NT2/D1 (cell line): ENCODE data around the gene EEF1A1.

Source experiments
- SUZ12 ChIP-seq: IDR thresholded peaks from 2 replicates; pipeline ENCODE4 v1.6.1; 2011; ENCODE audit not compliant: insufficient read length, insufficient read depth; ENCODE audit errors: extremely low read depth
- YY1 ChIP-seq: IDR thresholded peaks from 2 replicates; pipeline ENCODE4 v1.6.1; 2011; ENCODE audit not compliant: insufficient read length, insufficient read depth

DNA sequence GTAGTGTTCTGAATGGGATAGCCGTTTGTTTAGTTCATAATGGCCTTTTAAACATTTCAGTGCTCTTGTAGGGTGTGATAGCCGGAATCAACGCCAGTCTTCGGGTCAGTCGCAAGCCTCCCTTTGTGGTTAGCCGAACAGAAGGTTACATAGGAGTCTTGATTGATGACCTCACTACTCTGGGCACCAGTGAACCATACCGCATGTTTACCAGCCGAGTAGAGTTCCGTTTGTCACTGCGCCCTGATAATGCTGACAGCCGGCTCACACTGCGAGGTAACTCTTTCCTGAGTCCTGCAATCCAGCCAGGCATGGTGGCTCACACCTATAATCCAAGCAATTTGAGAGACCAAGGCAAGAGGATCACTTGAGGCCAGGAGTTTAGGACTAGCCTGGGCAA is 38.9 kb downstream of the EEF1A1 start:
- TF ChIP-seq SUZ12 = no peak
- TF ChIP-seq YY1 = no peak
